Measurements from ENCODE around the gene BCL11A.

The BCL11A gene

DNA sequence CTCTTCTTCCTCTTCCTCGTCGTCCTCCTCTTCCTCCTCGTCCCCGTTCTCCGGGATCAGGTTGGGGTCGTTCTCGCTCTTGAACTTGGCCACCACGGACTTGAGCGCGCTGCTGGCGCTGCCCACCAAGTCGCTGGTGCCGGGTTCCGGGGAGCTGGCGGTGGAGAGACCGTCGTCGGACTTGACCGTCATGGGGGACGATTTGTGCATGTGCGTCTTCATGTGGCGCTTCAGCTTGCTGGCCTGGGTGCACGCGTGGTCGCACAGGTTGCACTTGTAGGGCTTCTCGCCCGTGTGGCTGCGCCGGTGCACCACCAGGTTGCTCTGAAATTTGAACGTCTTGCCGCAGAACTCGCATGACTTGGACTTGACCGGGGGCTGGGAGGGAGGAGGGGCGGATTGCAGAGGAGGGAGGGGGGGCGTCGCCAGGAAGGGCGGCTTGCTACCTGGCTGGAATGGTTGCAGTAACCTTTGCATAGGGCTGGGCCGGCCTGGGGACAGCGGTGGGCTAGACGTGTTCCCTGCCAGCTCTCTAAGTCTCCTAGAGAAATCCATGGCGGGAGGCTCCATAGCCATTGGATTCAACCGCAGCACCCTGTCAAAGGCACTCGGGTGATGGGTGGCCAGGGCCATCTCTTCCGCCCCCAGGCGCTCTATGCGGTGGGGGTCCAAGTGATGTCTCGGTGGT lies 91.9 kb downstream of the BCL11A start:
- no peak overlapping the region for H4K91ac ChIP-seq (ENCODE audit: low read length)
- no peak overlapping the region for H3K4ac ChIP-seq (ENCODE audit: low read depth in 1 of 2, low read length in 2 of 2)
- H3K14ac ChIP-seq (ENCODE audit: low read length in 2 of 2) = no peak overlapping the region
- no peak for DNase-seq
- no peak overlapping the region for H2AK5ac ChIP-seq (ENCODE audit: low read length, severe bottlenecking)
- H4K8ac ChIP-seq (ENCODE audit: low read length) = no peak overlapping the region
- H3K9me3 ChIP-seq (ENCODE audit: control insufficient read depth, low read length) = no peaks in the 10 kb centered on the region
- WGBS = 96% methylated on average over 47 of the region's 47 CpGs
- peaks cover 0 to 19% of the 10 kb centered on the region in 2 experiments for H3K36me3 ChIP-seq (ENCODE audit: control insufficient read depth in 1 of 2, insufficient read depth in 2 of 2, low read depth in 1 of 2, low read length in 2 of 2)
- no peaks in the 10 kb centered on the region for H3K4me1 ChIP-seq (ENCODE audit: control insufficient read depth, insufficient read depth, low read depth, low read length)
- H3K4me2 ChIP-seq (ENCODE audit: low read length, poor library complexity, severe bottlenecking) = no peak overlapping the region
- H3K27ac ChIP-seq (ENCODE audit: low read length, poor library complexity, severe bottlenecking) = no peak overlapping the region
- H3K79me1 ChIP-seq (replicated peaks; ENCODE audit: low read length, poor library complexity, severe bottlenecking) = peaks cover 4% of the 10 kb centered on the region
- no peaks in the 10 kb centered on the region for H3K27me3 ChIP-seq (ENCODE audit: control insufficient read depth in 1 of 2, insufficient read depth in 1 of 2, low read length in 2 of 2)
- no peak overlapping the region for H3K9ac ChIP-seq (ENCODE audit: low read length)
- H2BK15ac ChIP-seq (ENCODE audit: low read depth, poor library complexity, severe bottlenecking) = no peak overlapping the region
- H2BK12ac ChIP-seq (ENCODE audit: low read length in 2 of 2) = no peak overlapping the region
- peak overlapping the region in 1 of 2 experiments; percentile 6 for H3K4me3 ChIP-seq (ENCODE audit: insufficient read depth in 1 of 2, low read depth in 1 of 2, low read length in 2 of 2)
- H2BK5ac ChIP-seq (ENCODE audit: low read depth, low read length, poor library complexity, severe bottlenecking) = no peak overlapping the region
- H2BK120ac ChIP-seq (ENCODE audit: low read depth, low read length) = no peak overlapping the region
- no peak overlapping the region for H3K18ac ChIP-seq (ENCODE audit: low read depth in 1 of 2, low read length in 2 of 2)
- no peak overlapping the region for H3K23ac ChIP-seq (ENCODE audit: low read length in 2 of 2)
- H2AFZ ChIP-seq (ENCODE audit: low read depth, low read length) = no peak overlapping the region

DNA sequence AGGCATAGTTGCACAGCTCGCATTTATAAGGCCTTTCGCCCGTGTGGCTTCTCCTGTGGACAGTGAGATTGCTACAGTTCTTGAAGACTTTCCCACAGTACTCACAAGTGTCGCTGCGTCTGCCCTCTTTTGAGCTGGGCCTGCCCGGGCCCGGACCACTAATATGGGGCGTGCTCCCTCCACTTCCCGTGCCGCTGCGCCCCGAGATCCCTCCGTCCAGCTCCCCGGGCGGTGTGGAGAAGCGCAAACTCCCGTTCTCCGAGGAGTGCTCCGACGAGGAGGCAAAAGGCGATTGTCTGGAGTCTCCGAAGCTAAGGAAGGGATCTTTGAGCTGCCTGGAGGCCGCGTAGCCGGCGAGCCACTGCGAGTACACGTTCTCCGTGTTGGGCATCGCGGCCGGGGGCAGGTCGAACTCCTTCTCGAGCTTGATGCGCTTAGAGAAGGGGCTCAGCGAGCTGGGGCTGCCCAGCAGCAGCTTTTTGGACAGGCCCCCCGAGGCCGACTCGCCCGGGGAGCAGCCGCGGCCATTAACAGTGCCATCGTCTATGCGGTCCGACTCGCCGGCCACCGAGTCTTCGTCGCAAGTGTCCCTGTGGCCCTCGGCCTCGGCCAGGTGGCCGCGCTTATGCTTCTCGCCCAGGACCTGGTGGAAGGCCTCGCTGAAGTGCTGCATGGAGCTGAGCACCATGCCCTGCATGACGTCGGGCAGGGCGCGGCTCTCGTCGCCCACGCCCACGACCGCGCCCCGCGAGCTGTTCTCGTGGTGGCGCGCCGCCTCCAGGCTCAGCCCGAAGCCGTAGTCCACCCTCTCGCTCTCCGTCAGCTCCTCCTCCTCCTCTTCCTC lies 92.7 kb downstream of the BCL11A start:
- Histone ChIP-seq H4K91ac (ENCODE audit: low read length) (no peak overlapping the region), H2AFZ (ENCODE audit: low read depth, low read length) (no peak overlapping the region), H3K9me3 (ENCODE audit: control insufficient read depth, low read length) (no peaks in the 10 kb centered on the region), H3K4me2 (ENCODE audit: low read length, poor library complexity, severe bottlenecking) (no peak overlapping the region), H3K14ac (ENCODE audit: low read length in 2 of 2) (no peak overlapping the region), H2BK15ac (ENCODE audit: low read depth, poor library complexity, severe bottlenecking) (no peak overlapping the region), H3K18ac (ENCODE audit: low read depth in 1 of 2, low read length in 2 of 2) (no peak overlapping the region), H3K23ac (ENCODE audit: low read length in 2 of 2) (no peak overlapping the region), H2AK5ac (ENCODE audit: low read length, severe bottlenecking) (no peak overlapping the region), H3K9ac (ENCODE audit: low read length) (no peak overlapping the region), H2BK120ac (ENCODE audit: low read depth, low read length) (no peak overlapping the region), H3K4ac (ENCODE audit: low read depth in 1 of 2, low read length in 2 of 2) (no peak overlapping the region), H2BK12ac (ENCODE audit: low read length in 2 of 2) (no peak overlapping the region), H3K4me1 (ENCODE audit: control insufficient read depth, insufficient read depth, low read depth, low read length) (no peaks in the 10 kb centered on the region), H3K4me3 (ENCODE audit: insufficient read depth in 1 of 2, low read depth in 1 of 2, low read length in 2 of 2) (no peak overlapping the region), H4K8ac (ENCODE audit: low read length) (no peak overlapping the region), H2BK5ac (ENCODE audit: low read depth, low read length, poor library complexity, severe bottlenecking) (no peak overlapping the region), H3K36me3 (ENCODE audit: control insufficient read depth in 1 of 2, insufficient read depth in 2 of 2, low read depth in 1 of 2, low read length in 2 of 2) (peaks cover 0 to 19% of the 10 kb centered on the region in 2 experiments), H3K27me3 (ENCODE audit: control insufficient read depth in 1 of 2, insufficient read depth in 1 of 2, low read length in 2 of 2) (no peaks in the 10 kb centered on the region), H3K79me1 (replicated peaks; ENCODE audit: low read length, poor library complexity, severe bottlenecking) (peaks cover 2% of the 10 kb centered on the region), H3K27ac (ENCODE audit: low read length, poor library complexity, severe bottlenecking) (no peak overlapping the region)
- 97% methylated on average over 76 of the region's 76 CpGs for WGBS
- no peak for DNase-seq

DNA sequence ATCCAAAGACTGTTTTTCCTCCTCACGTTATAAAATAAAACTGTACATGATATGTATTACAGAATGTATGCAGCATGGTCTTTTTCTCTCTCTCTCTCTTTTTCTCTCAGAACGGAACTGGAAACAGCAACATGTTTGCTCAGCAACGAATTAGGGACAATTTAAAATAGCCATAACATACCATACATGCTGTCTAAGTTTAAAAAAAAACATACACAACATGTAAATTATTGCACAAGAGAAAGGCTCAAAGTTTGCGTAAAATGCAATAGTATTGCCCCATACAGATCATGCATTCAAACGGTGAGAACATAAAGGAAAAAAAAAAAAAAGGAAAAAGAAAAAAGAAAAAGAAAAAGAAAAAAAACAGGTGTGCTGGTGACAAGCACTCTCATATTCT lies 93.6 kb downstream of the BCL11A start:
- H3K79me1 ChIP-seq (replicated peaks; ENCODE audit: low read length, poor library complexity, severe bottlenecking) = peaks cover 1% of the 10 kb centered on the region
- 87% methylated on average over 4 of the region's 5 CpGs for whole genome bisulfite sequencing
- no peak overlapping the region for H3K23ac ChIP-seq (ENCODE audit: low read length in 2 of 2)
- DNase-seq = no peak
- H2BK5ac ChIP-seq (ENCODE audit: low read depth, low read length, poor library complexity, severe bottlenecking) = no peak overlapping the region
- no peak overlapping the region for H4K91ac ChIP-seq (ENCODE audit: low read length)
- no peak overlapping the region for H3K4ac ChIP-seq (ENCODE audit: low read depth in 1 of 2, low read length in 2 of 2)
- H4K8ac ChIP-seq (ENCODE audit: low read length) = no peak overlapping the region
- H3K14ac ChIP-seq (ENCODE audit: low read length in 2 of 2) = no peak overlapping the region
- no peak overlapping the region for H3K4me2 ChIP-seq (ENCODE audit: low read length, poor library complexity, severe bottlenecking)
- no peak overlapping the region for H3K18ac ChIP-seq (ENCODE audit: low read depth in 1 of 2, low read length in 2 of 2)
- H3K9ac ChIP-seq (ENCODE audit: low read length) = no peak overlapping the region
- no peaks in the 10 kb centered on the region for H3K27me3 ChIP-seq (ENCODE audit: control insufficient read depth in 1 of 2, insufficient read depth in 1 of 2, low read length in 2 of 2)
- H3K27ac ChIP-seq (ENCODE audit: low read length, poor library complexity, severe bottlenecking) = no peak overlapping the region
- no peak overlapping the region for H2BK15ac ChIP-seq (ENCODE audit: low read depth, poor library complexity, severe bottlenecking)
- no peak overlapping the region for H3K4me3 ChIP-seq (ENCODE audit: insufficient read depth in 1 of 2, low read depth in 1 of 2, low read length in 2 of 2)
- H3K36me3 ChIP-seq (ENCODE audit: control insufficient read depth in 1 of 2, insufficient read depth in 2 of 2, low read depth in 1 of 2, low read length in 2 of 2) = peaks cover 0 to 19% of the 10 kb centered on the region in 2 experiments
- H3K9me3 ChIP-seq (ENCODE audit: control insufficient read depth, low read length) = no peaks in the 10 kb centered on the region
- H2BK120ac ChIP-seq (ENCODE audit: low read depth, low read length) = no peak overlapping the region
- H2AFZ ChIP-seq (ENCODE audit: low read depth, low read length) = no peak overlapping the region
- H2BK12ac ChIP-seq (ENCODE audit: low read length in 2 of 2) = no peak overlapping the region
- no peaks in the 10 kb centered on the region for H3K4me1 ChIP-seq (ENCODE audit: control insufficient read depth, insufficient read depth, low read depth, low read length)
- no peak overlapping the region for H2AK5ac ChIP-seq (ENCODE audit: low read length, severe bottlenecking)

DNA sequence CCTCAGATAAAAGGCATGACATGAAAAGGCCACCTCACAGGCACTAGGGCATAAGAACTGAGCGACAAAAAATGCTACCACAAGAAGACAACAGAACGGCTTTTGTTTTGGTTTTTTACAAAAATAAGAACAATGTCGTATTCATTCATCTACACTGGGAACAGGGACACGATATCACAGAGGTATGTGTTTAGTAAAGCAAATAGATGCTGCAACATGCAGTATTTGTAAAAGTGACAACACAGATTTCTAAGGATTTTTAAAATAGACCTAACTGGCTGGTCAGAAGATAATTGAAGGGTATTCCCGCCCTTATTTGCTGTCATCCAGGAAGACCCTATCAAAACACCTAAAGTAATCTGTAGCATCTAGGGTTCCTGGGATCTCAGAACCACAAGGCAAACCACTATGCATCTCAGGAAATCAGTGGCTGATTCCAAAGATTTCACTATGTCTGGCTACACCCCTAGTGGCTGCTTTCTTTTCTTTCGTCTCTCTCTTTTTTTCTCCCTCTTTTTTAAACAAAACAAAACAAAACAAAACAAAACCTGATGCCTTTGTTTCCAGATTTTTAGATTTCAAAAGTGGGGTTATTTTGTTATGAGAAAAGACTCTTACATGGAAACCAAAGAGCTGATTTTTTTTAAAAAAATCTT lies 97.2 kb downstream of the BCL11A start:
- DNase-seq = no peak
- Histone ChIP-seq H3K27me3 (ENCODE audit: control insufficient read depth in 1 of 2, insufficient read depth in 1 of 2, low read length in 2 of 2) (peaks cover 0 to 5% of the 10 kb centered on the region in 2 experiments), H3K9me3 (ENCODE audit: control insufficient read depth, low read length) (no peaks in the 10 kb centered on the region), H4K91ac (ENCODE audit: low read length) (no peak overlapping the region), H3K23ac (ENCODE audit: low read length in 2 of 2) (no peak overlapping the region), H2BK15ac (ENCODE audit: low read depth, poor library complexity, severe bottlenecking) (no peak overlapping the region), H3K79me1 (replicated peaks; ENCODE audit: low read length, poor library complexity, severe bottlenecking) (no peaks in the 10 kb centered on the region), H4K8ac (ENCODE audit: low read length) (no peak overlapping the region), H2AFZ (ENCODE audit: low read depth, low read length) (no peak overlapping the region), H3K27ac (ENCODE audit: low read length, poor library complexity, severe bottlenecking) (no peak overlapping the region), H3K4me2 (ENCODE audit: low read length, poor library complexity, severe bottlenecking) (no peak overlapping the region), H2AK5ac (ENCODE audit: low read length, severe bottlenecking) (no peak overlapping the region), H3K4me3 (ENCODE audit: insufficient read depth in 1 of 2, low read depth in 1 of 2, low read length in 2 of 2) (no peak overlapping the region), H3K4ac (ENCODE audit: low read depth in 1 of 2, low read length in 2 of 2) (no peak overlapping the region), H3K4me1 (ENCODE audit: control insufficient read depth, insufficient read depth, low read depth, low read length) (no peaks in the 10 kb centered on the region), H3K14ac (ENCODE audit: low read length in 2 of 2) (no peak overlapping the region), H2BK12ac (ENCODE audit: low read length in 2 of 2) (no peak overlapping the region), H2BK5ac (ENCODE audit: low read depth, low read length, poor library complexity, severe bottlenecking) (no peak overlapping the region), H3K18ac (ENCODE audit: low read depth in 1 of 2, low read length in 2 of 2) (no peak overlapping the region), H3K36me3 (ENCODE audit: control insufficient read depth in 1 of 2, insufficient read depth in 2 of 2, low read depth in 1 of 2, low read length in 2 of 2) (peaks cover 0 to 18% of the 10 kb centered on the region in 2 experiments), H2BK120ac (ENCODE audit: low read depth, low read length) (no peak overlapping the region), H3K9ac (ENCODE audit: low read length) (no peak overlapping the region)
- WGBS = 95% methylated on average over 5 of the region's 6 CpGs

Data from mesenchymal stem cell (in vitro differentiated cells and primary cell).